Measurements from ENCODE around the gene TMEM222.

GRCh38 chr1:27342391-27342777 is 20.4 kb downstream of the TMEM222 start:
- TF ChIP-seq FOXA1 (IDR thresholded peaks at IDR 0.05) = no peak
- TF ChIP-seq ZNF384 (IDR thresholded peaks at IDR 0.05) = no peak
- TF ChIP-seq L3MBTL2 (conservative IDR thresholded peaks at IDR 0.05) = no peak
- no peak for TF ChIP-seq SUZ12 (IDR thresholded peaks at IDR 0.05)
- no peak for TF ChIP-seq BHLHE40 (IDR thresholded peaks at IDR 0.05; ENCODE audit: borderline replicate concordance)

Measured in HEK293T (cell line).